Activated CD8-positive, alpha-beta memory T cell treated with anti-CD3 and anti-CD28 coated beads, Interleukin-2, amount 50 U/mL, for 1 hour (primary cell): ENCODE measurements around the gene DCAF16.
A peak's percentile ranks its signal among the peaks of the same experiment; 100 is the strongest.
"Not testable (repeated sequence)": the region's sequence is repeated elsewhere in the genome, so short reads cannot be mapped to it uniquely, and the experiment has no call there.

ENCODE experiments used
- DNase-seq: peaks from one replicate; pipeline ENCODE4 v3.0.0-alpha.2; 2020; ENCODE audit errors: extremely low read depth

DCAF16 gene

DNA sequence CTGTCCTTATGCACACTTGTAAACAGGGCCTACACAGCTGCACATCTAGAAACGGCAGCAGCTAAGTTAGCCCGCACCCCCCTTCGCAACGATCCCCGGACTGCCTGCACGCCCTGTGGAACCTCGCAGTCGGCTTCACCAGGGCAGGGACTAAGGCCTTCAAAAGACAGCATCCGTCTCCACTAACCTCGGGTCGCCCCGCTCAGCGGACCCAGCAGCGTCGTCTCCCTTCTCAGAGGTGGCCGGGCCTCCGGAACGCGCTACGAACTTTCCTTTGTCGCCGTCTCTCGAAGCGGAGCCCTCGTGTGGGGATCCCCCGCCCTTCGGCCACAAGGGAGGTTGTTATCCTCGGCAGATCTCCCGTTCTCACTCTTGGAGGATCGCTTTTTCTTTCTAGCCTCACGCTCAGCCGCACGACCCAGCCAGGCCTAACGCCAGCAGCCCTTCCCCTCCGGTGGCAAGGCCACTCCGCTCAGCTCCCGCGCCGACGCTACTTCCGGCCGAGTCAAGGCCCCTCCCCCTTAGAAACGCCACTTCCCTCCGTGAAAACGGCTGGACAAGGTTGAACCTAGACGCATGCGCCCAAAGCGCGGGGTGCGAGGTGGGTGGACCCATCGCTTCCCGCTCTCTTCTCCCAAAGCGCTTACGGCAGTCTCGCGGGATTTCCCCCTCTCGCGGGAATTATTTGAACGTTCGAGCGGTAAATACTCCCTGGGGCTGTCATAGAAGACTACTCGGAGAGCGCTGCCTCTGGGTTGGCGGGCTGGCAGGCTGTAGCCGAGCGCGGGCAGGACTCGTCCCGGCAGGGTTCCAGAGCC is at the start of gene DCAF16, which contains the start of gene NCAPG:
Gene DCAF16 (minus strand): TSS at position 498 of the 818 bp plus-strand sequence. CDS start 6,616 bp downstream, outside the sequence.
Gene NCAPG (plus strand): TSS at position 720 of the 818 bp plus-strand sequence. CDS start 99 bp downstream, outside the sequence.
- DNase-seq = peak; percentile 95

- DNase-seq = no peak
These were observed 49.3 kb upstream of the DCAF16 start for GRCh38 chr4:17859793-17860406.

DNA sequence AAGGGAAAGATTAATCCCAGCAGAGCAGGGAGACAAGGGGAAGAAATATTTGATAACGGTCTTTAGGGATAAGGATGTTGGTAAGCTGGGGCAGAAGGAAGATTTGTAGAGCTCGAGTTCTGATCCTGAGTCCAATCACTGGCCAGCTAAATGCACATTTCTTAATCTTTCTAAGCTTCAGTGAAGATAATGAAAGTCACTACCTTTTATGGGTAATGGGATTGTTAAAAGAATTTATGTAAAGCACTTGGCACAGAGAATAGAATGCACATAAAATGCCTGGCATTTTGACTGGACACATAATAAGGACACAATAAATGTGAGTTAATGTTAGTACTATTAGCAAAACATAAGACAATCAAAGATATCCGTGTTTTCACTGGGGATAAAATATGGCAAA is 43.5 kb upstream of the DCAF16 start:
- no peak for DNase-seq

- no peak for DNase-seq
These were observed 41.4 kb upstream of the DCAF16 start for GRCh38 chr4:17851959-17852358.

- DNase-seq = not testable (repeated sequence)
These were observed 39.7 kb upstream of the DCAF16 start for GRCh38 chr4:17850295-17850694.

- no peak for DNase-seq
These were observed 35.7 kb upstream of the DCAF16 start for GRCh38 chr4:17846266-17846665.

DNA sequence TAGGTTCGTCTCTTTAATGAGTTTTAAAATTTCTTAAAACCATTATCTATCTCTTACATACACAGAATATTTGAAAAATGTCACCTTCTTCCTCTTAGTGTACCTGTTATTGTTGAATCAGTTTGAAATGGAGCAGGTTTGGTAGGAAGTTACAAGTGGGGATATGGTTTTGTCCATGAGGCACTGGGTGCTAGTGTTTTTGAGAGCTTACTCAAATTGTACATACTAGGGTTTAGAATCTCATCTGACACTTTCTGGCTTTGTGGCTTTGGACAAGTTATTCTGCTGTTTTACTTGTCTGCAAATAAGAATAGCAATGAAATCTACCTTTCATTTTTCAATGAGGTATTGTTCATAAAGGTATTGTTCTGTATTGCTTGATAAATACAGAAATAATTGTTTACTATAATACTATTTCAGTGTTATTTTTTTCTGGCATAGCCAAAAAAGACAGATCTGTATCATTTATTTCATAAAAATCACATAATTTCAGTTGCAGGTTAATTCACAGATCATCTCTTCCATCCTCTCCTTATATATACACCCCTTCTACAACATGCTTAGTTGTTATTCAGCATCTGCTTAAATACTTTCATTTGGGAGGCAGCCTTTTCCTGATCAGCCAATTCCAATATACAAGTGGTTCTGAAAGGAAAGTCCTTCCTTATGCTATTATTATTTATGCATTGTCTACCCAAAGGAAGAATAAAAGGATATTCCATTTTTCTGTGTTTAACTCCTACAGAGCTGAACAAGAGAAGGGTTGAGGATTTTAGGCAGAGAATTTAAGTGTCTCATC is 13.5 kb upstream of the DCAF16 start:
- DNase-seq = no peak

DNA sequence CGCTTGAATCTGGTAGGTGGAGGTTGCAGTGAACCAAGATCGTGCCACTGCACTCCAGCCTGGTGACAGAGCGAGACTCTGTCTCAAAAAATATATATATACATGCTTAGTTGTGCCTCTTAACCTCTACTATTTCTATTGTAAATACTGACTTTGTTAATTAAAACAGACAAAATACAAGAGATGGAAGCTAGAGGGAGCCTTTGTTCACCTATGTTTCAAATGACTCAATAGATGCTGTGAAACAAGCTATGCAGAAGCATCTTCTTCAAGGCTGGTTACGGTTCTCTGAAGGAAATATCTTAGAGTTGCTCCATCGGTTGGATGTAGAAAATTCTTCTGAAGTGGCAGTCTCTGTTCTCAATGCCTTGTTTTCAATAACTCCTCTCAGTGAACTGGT is 6.5 kb upstream of the DCAF16 start:
- DNase-seq = no peak

DNA sequence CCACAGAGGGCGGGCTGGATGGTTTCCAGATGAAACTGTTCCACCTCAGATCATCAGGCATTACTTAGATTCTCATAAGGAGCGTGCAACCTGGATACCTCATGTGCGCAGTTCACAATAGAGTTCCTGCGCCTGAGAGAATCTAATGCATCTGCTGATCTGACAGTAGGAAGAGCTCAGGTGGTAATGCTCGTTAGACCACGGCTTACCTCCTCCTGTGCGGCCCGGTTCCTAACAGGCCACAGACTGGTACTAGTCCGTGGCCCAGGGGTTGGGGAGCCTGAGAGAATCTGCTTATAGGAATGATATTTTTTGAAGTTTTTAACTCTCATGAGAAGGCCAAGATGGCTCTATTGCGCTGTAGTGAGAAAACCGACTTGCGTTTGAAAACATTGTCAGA is 5.6 kb upstream of the DCAF16 start:
- no peak for DNase-seq

DNA sequence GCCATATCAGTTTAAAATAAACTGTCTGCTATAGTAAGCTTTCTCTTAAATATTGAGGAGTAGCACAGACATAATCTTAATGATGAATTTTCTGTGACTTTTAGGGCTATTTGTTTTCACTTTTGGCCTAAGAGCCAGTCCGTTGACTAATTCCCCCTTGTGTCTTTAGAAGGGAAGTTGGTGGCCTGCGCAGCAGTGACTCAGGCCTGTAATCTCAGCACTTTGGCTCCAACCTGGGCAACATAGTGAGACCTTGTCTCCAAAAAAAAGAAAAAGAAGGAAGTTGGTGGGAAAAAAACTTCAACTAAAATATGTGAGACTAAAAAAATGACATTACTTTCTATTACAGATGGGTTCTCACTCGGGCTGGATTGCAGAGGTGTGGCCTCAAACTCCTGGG is 3.6 kb upstream of the DCAF16 start:
- DNase-seq = no peak

- DNase-seq = no peak
These were observed 2.2 kb upstream of the DCAF16 start for GRCh38 chr4:17812801-17813200.

DNA sequence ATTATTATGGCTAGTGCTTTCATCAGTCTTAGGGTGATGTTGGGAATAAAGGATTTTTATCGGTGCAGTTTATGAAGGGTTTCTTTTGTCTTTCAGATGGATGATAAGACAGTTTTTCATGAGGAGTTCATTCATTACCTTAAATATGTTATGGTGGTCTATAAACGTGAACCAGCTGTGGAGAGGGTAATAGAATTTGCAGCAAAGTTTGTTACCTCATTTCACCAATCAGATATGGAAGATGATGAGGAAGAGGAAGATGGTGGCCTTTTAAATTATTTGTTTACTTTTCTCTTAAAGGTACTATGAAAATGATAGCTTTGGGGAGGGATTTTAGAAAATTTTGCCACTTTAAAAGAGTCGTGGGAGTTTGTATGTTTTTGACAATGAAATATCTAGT is 1.6 kb upstream of the DCAF16 start:
- DNase-seq = no peak

- no peak for DNase-seq
These were observed 584 bp upstream of the DCAF16 start for GRCh38 chr4:17811078-17811603.

DNA sequence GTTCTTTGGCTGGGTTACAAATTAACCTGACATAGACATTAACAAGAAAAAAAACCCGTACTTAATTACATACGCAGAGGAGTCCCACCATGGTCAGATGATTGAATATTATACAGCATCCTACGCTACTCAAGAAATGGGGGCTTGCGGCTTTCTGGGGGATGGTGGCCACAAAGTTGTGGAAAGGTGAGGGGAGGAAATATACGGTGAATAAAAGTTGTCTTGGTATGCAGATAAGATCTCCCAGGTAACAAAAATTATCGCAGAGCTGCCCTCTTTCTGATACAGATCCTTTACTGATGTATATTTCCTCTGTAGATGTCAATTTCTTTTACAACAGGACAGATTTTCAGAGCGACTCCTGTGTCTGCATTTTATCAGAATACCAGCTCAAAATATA is 890 bp downstream of the DCAF16 start:
- DNase-seq = no peak

DNA sequence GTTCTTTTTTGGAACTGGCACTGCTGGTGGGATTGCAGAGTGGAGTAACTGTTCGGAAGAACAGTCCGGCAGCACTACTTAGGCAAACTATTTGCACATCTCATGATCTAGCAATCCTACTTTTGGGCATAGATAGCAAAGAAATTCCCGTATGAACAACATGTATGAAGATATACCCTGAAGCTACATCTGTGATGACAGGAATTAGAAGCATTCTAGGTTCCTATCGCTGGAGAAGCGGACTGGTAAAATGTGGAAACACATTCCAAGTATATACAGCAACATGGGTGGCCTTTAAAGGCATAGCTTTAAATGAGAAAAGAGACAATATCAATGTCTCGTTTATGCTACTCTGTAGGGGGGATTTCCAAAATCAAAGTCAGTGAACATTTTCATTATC is 3.1 kb downstream of the DCAF16 start:
- DNase-seq = no peak

GRCh38 chr4:17805580-17806155 is 4.9 kb downstream of the DCAF16 start:
- no peak for DNase-seq

GRCh38 chr4:17797808-17798207 is 12.7 kb downstream of the DCAF16 start:
- DNase-seq = no peak

GRCh38 chr4:17794730-17795129 is 15.8 kb downstream of the DCAF16 start:
- no peak for DNase-seq

- no peak for DNase-seq
These were observed 21.6 kb downstream of the DCAF16 start for GRCh38 chr4:17788956-17789355.

- no peak for DNase-seq
These were observed 23.2 kb downstream of the DCAF16 start for GRCh38 chr4:17787315-17787714.

GRCh38 chr4:17786567-17786966 is 24.0 kb downstream of the DCAF16 start:
- DNase-seq = no peak

DNA sequence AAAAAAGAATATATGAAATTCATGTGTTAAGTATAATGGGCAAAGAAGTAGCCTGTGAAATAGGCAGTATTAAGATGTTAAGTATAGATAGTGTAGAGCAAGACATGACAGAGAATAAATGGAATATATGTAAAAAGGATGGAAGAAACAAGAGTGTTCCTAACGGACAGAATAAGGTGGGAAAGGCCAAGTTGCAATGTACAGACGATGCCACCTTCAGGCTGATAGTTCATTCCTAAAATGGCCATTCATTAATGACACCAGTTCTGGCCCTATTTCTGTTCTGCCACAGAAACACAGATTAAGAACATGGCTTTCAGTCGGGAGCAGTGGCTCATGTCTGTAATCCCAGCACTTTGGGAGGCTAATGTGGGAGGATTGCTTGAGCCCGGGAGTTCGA is 24.7 kb downstream of the DCAF16 start:
- no peak for DNase-seq
